Thyroid gland (tissue), 4 donors: ENCODE measurements around the gene HOXB1.

Experiments used
- POLR2A ChIP-seq, 2 donors: fragments of 450-650 bp; IDR thresholded peaks; one replicate each; pipeline ENCODE4 v1.6.1; 2017; ENCODE audit warnings: antibody characterized with exemption in 2 of 2, mild to moderate bottlenecking in 2 of 2, moderate library complexity in 1 of 2
- TF ChIP-seq, protein P1 (sequence below), 6 experiments: fragments of 200-600 bp in 3 of 6; fragments of 450-650 bp in 3 of 6; sonication (generic) in 3 of 6; IDR thresholded peaks; one replicate each; pipeline ENCODE4 v1.5.1; 2016 to 2019; ENCODE audit warnings: antibody characterized with exemption in 6 of 6, mild to moderate bottlenecking in 2 of 6, inconsistent platforms in 1 of 6, moderate library complexity in 1 of 6

DNA sequence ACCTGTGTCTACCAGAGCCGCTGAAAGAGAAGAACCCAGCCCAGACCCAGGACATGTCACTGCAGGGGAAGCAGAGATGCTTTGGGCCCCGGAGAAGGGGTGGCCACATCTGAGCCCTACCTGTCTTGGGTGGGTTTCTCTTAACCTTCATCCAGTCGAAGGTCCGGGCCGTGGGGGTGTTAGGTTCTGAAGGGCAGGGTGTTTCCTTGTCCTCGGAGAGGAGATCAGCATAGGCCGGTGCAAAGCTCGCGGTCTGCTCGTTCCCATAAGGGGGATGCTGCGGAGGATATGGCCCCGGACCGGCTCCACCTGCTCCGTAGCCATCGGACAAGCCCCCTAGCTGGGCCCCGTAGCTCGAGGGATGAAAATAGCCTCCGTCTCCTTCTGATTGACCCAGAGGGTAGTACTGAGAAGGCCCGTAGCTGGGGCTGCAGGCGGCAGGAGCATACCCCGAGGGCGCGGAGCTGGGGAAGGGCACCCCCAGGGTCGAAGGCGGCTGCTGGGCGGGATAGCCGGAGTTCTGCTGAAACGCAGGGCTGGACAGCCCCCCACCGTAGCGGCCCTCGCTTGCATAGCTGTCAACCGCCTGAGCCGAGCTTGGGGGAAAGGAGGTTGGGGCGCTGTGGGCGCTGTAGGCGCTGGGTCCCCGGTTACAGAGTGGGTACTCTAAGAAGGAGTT lies 464 bp downstream of the HOXB1 start:
- TF ChIP-seq, protein P1, sequence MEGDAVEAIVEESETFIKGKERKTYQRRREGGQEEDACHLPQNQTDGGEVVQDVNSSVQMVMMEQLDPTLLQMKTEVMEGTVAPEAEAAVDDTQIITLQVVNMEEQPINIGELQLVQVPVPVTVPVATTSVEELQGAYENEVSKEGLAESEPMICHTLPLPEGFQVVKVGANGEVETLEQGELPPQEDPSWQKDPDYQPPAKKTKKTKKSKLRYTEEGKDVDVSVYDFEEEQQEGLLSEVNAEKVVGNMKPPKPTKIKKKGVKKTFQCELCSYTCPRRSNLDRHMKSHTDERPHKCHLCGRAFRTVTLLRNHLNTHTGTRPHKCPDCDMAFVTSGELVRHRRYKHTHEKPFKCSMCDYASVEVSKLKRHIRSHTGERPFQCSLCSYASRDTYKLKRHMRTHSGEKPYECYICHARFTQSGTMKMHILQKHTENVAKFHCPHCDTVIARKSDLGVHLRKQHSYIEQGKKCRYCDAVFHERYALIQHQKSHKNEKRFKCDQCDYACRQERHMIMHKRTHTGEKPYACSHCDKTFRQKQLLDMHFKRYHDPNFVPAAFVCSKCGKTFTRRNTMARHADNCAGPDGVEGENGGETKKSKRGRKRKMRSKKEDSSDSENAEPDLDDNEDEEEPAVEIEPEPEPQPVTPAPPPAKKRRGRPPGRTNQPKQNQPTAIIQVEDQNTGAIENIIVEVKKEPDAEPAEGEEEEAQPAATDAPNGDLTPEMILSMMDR (IDR thresholded peaks at IDR 0.05): no peak
- TF ChIP-seq POLR2A (IDR thresholded peaks at IDR 0.05): no peak
